Esophagus squamous epithelium (tissue), 4 donors: ENCODE measurements around the gene FAIM2.

Source experiments
- POLR2A ChIP-seq, 4 donors: fragments of 450-650 bp; IDR thresholded peaks; one replicate each; pipeline ENCODE4 v1.6.1; 2017; ENCODE audit warnings: antibody characterized with exemption in 4 of 4, mild to moderate bottlenecking in 4 of 4, moderate library complexity in 3 of 4
- TF ChIP-seq, protein P1 (sequence below), 6 experiments: fragments of 450-650 bp in 4 of 6; fragments of 200-600 bp in 2 of 6; sonication (generic) in 2 of 6; IDR thresholded peaks; one replicate each; pipeline ENCODE4 v1.5.1; 2016 to 2019; ENCODE audit warnings: antibody characterized with exemption in 6 of 6, mild to moderate bottlenecking in 4 of 6, moderate library complexity in 4 of 6

DNA sequence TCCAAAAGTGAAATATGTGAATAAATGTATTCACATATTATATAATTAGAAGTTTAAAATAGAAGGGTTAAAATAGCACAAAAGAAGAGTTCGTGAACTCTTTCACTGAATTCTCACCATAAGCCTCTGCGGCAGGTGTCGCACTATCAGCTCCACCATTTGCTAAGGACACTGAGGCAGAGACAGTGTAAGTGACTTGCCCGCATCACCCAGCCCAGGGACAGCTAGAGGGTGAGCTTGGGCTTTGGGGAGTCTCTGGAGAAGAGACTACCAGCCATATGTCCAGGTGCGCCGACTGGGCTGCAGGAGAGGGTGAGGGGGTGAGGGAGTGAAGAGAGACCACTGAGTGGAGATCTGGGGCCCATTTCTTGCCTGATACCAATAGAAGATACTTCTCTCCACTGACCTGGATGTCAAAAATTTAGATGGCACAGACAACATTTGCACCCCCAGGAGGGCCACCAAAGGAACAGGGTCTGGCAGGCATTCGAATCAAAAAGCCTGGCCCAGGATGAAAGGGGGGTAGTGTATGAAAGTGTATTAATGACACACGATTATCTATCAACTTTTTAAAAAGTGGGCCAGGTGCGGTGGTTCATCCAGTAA lies 28.5 kb downstream of the FAIM2 start:
- TF ChIP-seq, protein P1, sequence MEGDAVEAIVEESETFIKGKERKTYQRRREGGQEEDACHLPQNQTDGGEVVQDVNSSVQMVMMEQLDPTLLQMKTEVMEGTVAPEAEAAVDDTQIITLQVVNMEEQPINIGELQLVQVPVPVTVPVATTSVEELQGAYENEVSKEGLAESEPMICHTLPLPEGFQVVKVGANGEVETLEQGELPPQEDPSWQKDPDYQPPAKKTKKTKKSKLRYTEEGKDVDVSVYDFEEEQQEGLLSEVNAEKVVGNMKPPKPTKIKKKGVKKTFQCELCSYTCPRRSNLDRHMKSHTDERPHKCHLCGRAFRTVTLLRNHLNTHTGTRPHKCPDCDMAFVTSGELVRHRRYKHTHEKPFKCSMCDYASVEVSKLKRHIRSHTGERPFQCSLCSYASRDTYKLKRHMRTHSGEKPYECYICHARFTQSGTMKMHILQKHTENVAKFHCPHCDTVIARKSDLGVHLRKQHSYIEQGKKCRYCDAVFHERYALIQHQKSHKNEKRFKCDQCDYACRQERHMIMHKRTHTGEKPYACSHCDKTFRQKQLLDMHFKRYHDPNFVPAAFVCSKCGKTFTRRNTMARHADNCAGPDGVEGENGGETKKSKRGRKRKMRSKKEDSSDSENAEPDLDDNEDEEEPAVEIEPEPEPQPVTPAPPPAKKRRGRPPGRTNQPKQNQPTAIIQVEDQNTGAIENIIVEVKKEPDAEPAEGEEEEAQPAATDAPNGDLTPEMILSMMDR (IDR thresholded peaks at IDR 0.05) = no peak
- no peak for TF ChIP-seq POLR2A (IDR thresholded peaks at IDR 0.05)
